Adrenal gland (tissue), 12 donors: ENCODE data around the gene PER1. TPM values are rescaled to one million over a fixed set of nuclear protein-coding genes. Genes with fewer than 3 reads are reported as not detected.

ENCODE experiments used
- DNase-seq, 7 donors: peaks; one replicate each; pipeline ENCODE4 v3.0.0-alpha.2; 2019 to 2020
- H3K27ac ChIP-seq, 5 donors: fragments of 200-600 bp; sonication (generic) in 4 of 5; 1 replicate in 3 of 5; 2 replicates in 2 of 5; pipeline versions ENCODE4 v1.5.1 to v1.8.0; 2016 to 2020; ENCODE audit warnings: mild to moderate bottlenecking in 1 of 5
- H3K27me3 ChIP-seq: fragments of 200-600 bp; 2 replicates; pipeline ENCODE4 v1.8.0; 2021
- H3K36me3 ChIP-seq, 2 donors: fragments of 200-600 bp; replicated peaks in 1 of 2; 1 replicate in 1 of 2; 2 replicates in 1 of 2; pipeline versions ENCODE4 v1.5.1 to v1.8.0; 2018 to 2022
- H3K4me1 ChIP-seq, 2 donors: fragments of 200-600 bp; replicated peaks in 1 of 2; 1 replicate in 1 of 2; 2 replicates in 1 of 2; pipeline versions ENCODE4 v1.5.1 to v1.8.0; 2018 to 2021
- H3K4me3 ChIP-seq, 4 donors: fragments of 200-600 bp; sonication (generic) in 3 of 4; one replicate each; pipeline ENCODE4 v1.5.1; 2016 to 2018
- H3K9me3 ChIP-seq, 3 donors: fragments of 200-600 bp; sonication (generic) in 1 of 3; replicated peaks in 1 of 3; 1 replicate in 2 of 3; 2 replicates in 1 of 3; pipeline versions ENCODE4 v1.5.1 to v1.8.0; 2016 to 2021
- CTCF ChIP-seq, 6 experiments: fragments of 450-650 bp in 4 of 6; fragments of 200-600 bp in 2 of 6; sonication (generic) in 1 of 6; IDR thresholded peaks; 1 replicate in 5 of 6; 2 replicates in 1 of 6; pipeline versions ENCODE4 v1.5.1 to v1.8.0; 2016 to 2021; ENCODE audit warnings: antibody characterized with exemption in 6 of 6, mild to moderate bottlenecking in 2 of 6, moderate library complexity in 1 of 6
- POLR2A ChIP-seq, 2 donors: fragments of 450-650 bp; IDR thresholded peaks; one replicate each; pipeline ENCODE4 v1.6.1; 2017; ENCODE audit warnings: antibody characterized with exemption in 2 of 2, mild to moderate bottlenecking in 2 of 2, moderate library complexity in 1 of 2
- WGBS, 4 donors: extraction: QIAGEN DNeasy Blood & Tissue Kit in 2 of 4; methylation state at CpG; one replicate each; pipeline versions ENCODE4 v1.1.5 to v1.1.7; 2013 to 2017; 5-methylcytosine and 5-hydroxymethylcytosine counted together
- intact Hi-C, 2 donors: fragments of 100-400 bp; cut with DNase I; formaldehyde crosslinking; loops; one replicate each; pipeline versions ENCODE4 v1.14.1 to v1.15.0; 2022 to 2023
- polyA plus RNA-seq, 3 donors: library from polyadenylated mRNA; stranded (reverse); fragments of 200-250 nt in 2 of 3; fragments of 350-450 nt in 1 of 3; fragmentation: Illumina TruSeq in 1 of 3; extraction: RNeasy Lipid Tissue Mini Kit (QIAGEN cat#74804) in 1 of 3; gene quantifications; one replicate each; pipeline ENCODE4 v1.2.3, GENCODE V29; 2013 to 2014
- total RNA-seq, 9 donors: library from RNA; depleted of rRNA in 4 of 9; stranded (reverse); fragments of >200 nt in 4 of 9; fragments of 120-200 nt in 1 of 9; fragmentation: NEBNext Ultra II Directional in 1 of 9; extraction: Animal tissue kit (Norgen Biotek cat#: 25700) in 1 of 9; gene quantifications; one replicate each; pipeline versions ENCODE4 v1.1.0 to v1.2.4, GENCODE V29; 2013 to 2023
- donor health status: healthy with polysubstance abuse.
- donor health status: Bipolar disorder and iron deficiency.
- donor health status: DM: yes; HTN: yes; CAD: no.
- donor health status: DM: no; HTN: no; CAD: no.
- donor health status: DM: no; HTN: no; CAD: no.
- donor health status: DM: yes; HTN: yes; CAD: no.

Gene PER1
- total and polyA plus RNA-seq, 12 donors, result 9.9 to 360 (median 108) TPM

- peak in 6 of 7 donors; percentile 45 to 67 (median 60) for DNase-seq
- 11 to 35% (median 12%) methylated on average over 12 to 54 of the region's 55 CpGs for WGBS, 4 donors
- H3K4me1 ChIP-seq, result peaks cover 31 to 48% of the 10 kb centered on the region in 2 donors
- TF ChIP-seq CTCF (IDR thresholded peaks at IDR 0.05) (no peak), POLR2A (IDR thresholded peaks at IDR 0.05) (no peak)
- H3K27ac ChIP-seq, result peak overlapping the region; percentile 94 to 100 (median 99)
- peak overlapping the region in 2 of 4 donors; percentile 98 to 100 for H3K4me3 ChIP-seq
- H3K27me3 ChIP-seq, result no peaks in the 10 kb centered on the region
- no peaks in the 10 kb centered on the region for H3K9me3 ChIP-seq
- intact Hi-C loops, result no loop called here
- peaks cover 0 to 20% of the 10 kb centered on the region in 2 donors for H3K36me3 ChIP-seq
These were observed 11.1 kb upstream of the PER1 start for GRCh38 chr17:8162997-8163977.

GRCh38 chr17:8162233-8162996 lies 10.2 kb upstream of the PER1 start, which contains the start of gene VAMP2:
Gene VAMP2, minus strand, starts transcription at chr17:8162948. Its CDS starts 69 bp downstream, at chr17:8162879.
- peak within 1 kb of the TSS; percentile 88 to 100 (median 98) for H3K4me3 ChIP-seq
- no peaks in the 10 kb centered on the region for H3K27me3 ChIP-seq
- peak within 1 kb of the TSS; percentile 97 to 100 (median 99) for H3K27ac ChIP-seq
- intact Hi-C loops, result no loop called here
- TF ChIP-seq POLR2A (IDR thresholded peaks at IDR 0.05) (peak; percentile 76 to 79), CTCF (IDR thresholded peaks at IDR 0.05) (peak in 4 of 6 experiments; percentile 14 to 23 (median 21))
- DNase-seq, result peak; percentile 75 to 87 (median 82)
- H3K4me1 ChIP-seq, result peaks cover 31 to 48% of the 10 kb centered on the region in 2 donors
- no peaks in the 10 kb centered on the region for H3K9me3 ChIP-seq
- WGBS, 4 donors, result 0% methylated on average over 2 to 75 of the region's 75 CpGs
- H3K36me3 ChIP-seq, result peaks cover 0 to 20% of the 10 kb centered on the region in 2 donors

- Histone ChIP-seq H3K27me3 (no peaks in the 10 kb centered on the region), H3K4me1 (peaks cover 36 to 48% of the 10 kb centered on the region in 2 donors), H3K36me3 (peaks cover 0 to 20% of the 10 kb centered on the region in 2 donors), H3K4me3 (peak overlapping the region; percentile 88 to 100 (median 98)), H3K9me3 (no peaks in the 10 kb centered on the region), H3K27ac (peak overlapping the region; percentile 97 to 100 (median 99))
- intact Hi-C loops, result no loop called here
- 45 to 70% (median 48%) methylated on average over 7 to 19 of the region's 19 CpGs for WGBS, 4 donors
- DNase-seq, result peak in 4 of 7 donors; percentile 26 to 46 (median 42)
- TF ChIP-seq CTCF (IDR thresholded peaks at IDR 0.05) (no peak), POLR2A (IDR thresholded peaks at IDR 0.05) (no peak)
These were observed 9.4 kb upstream of the PER1 start for GRCh38 chr17:8161289-8162232.
